Common myeloid progenitor, CD34-positive (primary cell): ENCODE data around the gene TSPAN31.
"Not testable (repeated sequence)": the region's sequence is repeated elsewhere in the genome, so short reads cannot be mapped to it uniquely, and the experiment has no call there.

Source experiments
- CTCF ChIA-PET: fragments of 350-600 bp; sonication (Branson Sonifier 250); formaldehyde crosslinking; loops from one replicate; lab custom pipeline; 2021; ENCODE audit warnings: antibody characterized with exemption; lab: Charles Lee
- POLR2A ChIA-PET: fragments of 350-600 bp; sonication (Branson Sonifier 250); formaldehyde crosslinking; loops from one replicate; lab custom pipeline; 2021; ENCODE audit warnings: antibody characterized with exemption; lab: Charles Lee
- DNase-seq, 3 donors: peaks; one replicate each; pipeline versions ENCODE4 v3.0.0 to v3.0.0-alpha.2; 2013
- H3K27ac ChIP-seq, 2 experiments: 1 replicate in 1 of 2; 2 replicates in 1 of 2; pipeline ENCODE4 v1.7.0; 2013; ENCODE audit warnings: inconsistent platforms in 2 of 2, low read length in 2 of 2, mild to moderate bottlenecking in 2 of 2, low read depth in 1 of 2, moderate library complexity in 1 of 2; ENCODE audit not compliant: severe bottlenecking in 2 of 2, insufficient read depth in 1 of 2, poor library complexity in 1 of 2
- H3K27me3 ChIP-seq, 5 experiments: replicated peaks in 2 of 5; 1 replicate in 3 of 5; 2 replicates in 2 of 5; pipeline versions ENCODE4 v1.6.1 to v1.7.0; 2013; ENCODE audit warnings: low read length in 4 of 5, mild to moderate bottlenecking in 2 of 5, moderate library complexity in 2 of 5, inconsistent platforms in 1 of 5; ENCODE audit not compliant: insufficient read depth in 5 of 5, control insufficient read depth in 4 of 5
- H3K36me3 ChIP-seq, 4 experiments: 1 replicate in 2 of 4; 2 replicates in 2 of 4; pipeline versions ENCODE4 v1.6.1 to v1.7.0; 2013; ENCODE audit warnings: low read length in 3 of 4, control low read depth in 1 of 4, mild to moderate bottlenecking in 1 of 4; ENCODE audit not compliant: control insufficient read depth in 4 of 4, insufficient read depth in 4 of 4
- H3K4me1 ChIP-seq, 4 experiments: 1 replicate in 3 of 4; 2 replicates in 1 of 4; pipeline versions ENCODE4 v1.6.1 to v1.7.1; 2013; ENCODE audit warnings: low read length in 3 of 4, mild to moderate bottlenecking in 3 of 4, control low read depth in 1 of 4, inconsistent platforms in 1 of 4, moderate library complexity in 1 of 4; ENCODE audit not compliant: control insufficient read depth in 4 of 4, insufficient read depth in 4 of 4; ENCODE audit errors: control extremely low read depth in 1 of 4
- H3K4me3 ChIP-seq, 7 experiments: 1 replicate in 4 of 7; 2 replicates in 3 of 7; pipeline versions ENCODE4 v1.5.1 to v1.7.0; 2013; ENCODE audit warnings: mild to moderate bottlenecking in 7 of 7, low read length in 6 of 7, moderate library complexity in 6 of 7, inconsistent platforms in 2 of 7, low read depth in 2 of 7, control low read depth in 1 of 7; ENCODE audit not compliant: insufficient read depth in 4 of 7, control insufficient read depth in 1 of 7; ENCODE audit errors: extremely low read depth in 1 of 7
- H3K9me3 ChIP-seq, 5 experiments: 1 replicate in 4 of 5; 2 replicates in 1 of 5; pipeline versions ENCODE4 v1.6.1 to v1.7.1; 2013; ENCODE audit warnings: low read length in 4 of 5, mild to moderate bottlenecking in 2 of 5, inconsistent platforms in 1 of 5, low read depth in 1 of 5, moderate library complexity in 1 of 5; ENCODE audit not compliant: control insufficient read depth in 4 of 5, insufficient read depth in 2 of 5; ENCODE audit errors: control extremely low read depth in 1 of 5
- WGBS: methylation state at CpG from one replicate; pipeline ENCODE4 v1.1.5; 2013; ENCODE audit not compliant: insufficient coverage; 5-methylcytosine and 5-hydroxymethylcytosine counted together

The TSPAN31 gene

GRCh38 chr12:57772429-57773322, 27.8 kb downstream of the TSPAN31 start, which contains the start of gene EEF1AKMT3:
Gene EEF1AKMT3 (plus strand): TSS chr12:57772614. CDS start chr12:57772725, 111 bp downstream.
- Histone ChIP-seq H3K27me3 (peaks cover 0 to 2% (median 0%) of the 10 kb centered on the region in 5 experiments), H3K4me3 (peak within 1 kb of the TSS; percentile 86 to 96 (median 93)), H3K4me1 (peaks cover 2 to 23% (median 18%) of the 10 kb centered on the region in 4 experiments), H3K27ac (peak within 1 kb of the TSS; percentile 64 to 88), H3K9me3 (no peaks in the 10 kb centered on the region), H3K36me3 (peaks cover 5 to 25% (median 13%) of the 10 kb centered on the region in 4 experiments)
- DNase-seq: peak in 1 of 3 donors; percentile 41
- WGBS: 0% methylated on average over 56 of the region's 67 CpGs
- POLR2A ChIA-PET: interaction anchor here (0.8 to 1.5 kb wide), 4 partner anchors 10 to 21 kb away, joined by 3 to 8 read pairs (median 4); partner anchors contain the start of genes CDK4, MARCHF9 and TSFM
- CTCF ChIA-PET: interaction anchor here (0.6 to 10.4 kb wide), 4 partner anchors 8 to 60 kb away, joined by 3 to 74 read pairs (median 6); partner anchors contain the start of gene TSFM

DNA sequence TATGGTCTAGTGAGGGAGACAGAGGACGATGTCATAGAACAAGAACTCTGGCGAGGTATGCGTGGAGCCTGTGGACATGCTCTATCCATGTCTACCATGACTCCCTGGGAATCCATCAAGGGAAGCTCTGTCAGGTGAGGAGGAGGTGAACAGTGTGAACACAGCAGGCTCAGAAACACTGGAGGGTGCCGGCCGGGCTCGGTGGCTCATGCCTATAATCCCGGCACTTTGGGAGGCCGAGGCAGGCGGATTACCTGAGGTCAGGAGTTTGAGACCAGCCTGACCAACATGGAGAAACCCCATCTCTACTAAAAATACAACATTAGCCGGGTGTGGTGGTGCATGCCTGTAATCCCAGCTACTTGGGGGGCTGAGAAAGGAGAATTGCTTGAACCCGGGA, 29.8 kb downstream of the TSPAN31 start:
- POLR2A ChIA-PET, H3K27me3 ChIP-seq, H3K9me3 ChIP-seq, H3K4me3 ChIP-seq, H3K27ac ChIP-seq, DNase-seq: not testable (repeated sequence)
- CTCF ChIA-PET: interaction anchor here (2.5 to 10.4 kb wide), 2 partner anchors 13 to 18 kb away, joined by 15 to 74 read pairs; no protein-coding TSS in a partner anchor
- Histone ChIP-seq H3K4me1 (peaks cover 2 to 23% (median 18%) of the 10 kb centered on the region in 4 experiments), H3K36me3 (peaks cover 3 to 12% (median 4%) of the 10 kb centered on the region in 4 experiments)
- no CpG with 5 or more reads among the region's 11 CpGs for WGBS

DNA sequence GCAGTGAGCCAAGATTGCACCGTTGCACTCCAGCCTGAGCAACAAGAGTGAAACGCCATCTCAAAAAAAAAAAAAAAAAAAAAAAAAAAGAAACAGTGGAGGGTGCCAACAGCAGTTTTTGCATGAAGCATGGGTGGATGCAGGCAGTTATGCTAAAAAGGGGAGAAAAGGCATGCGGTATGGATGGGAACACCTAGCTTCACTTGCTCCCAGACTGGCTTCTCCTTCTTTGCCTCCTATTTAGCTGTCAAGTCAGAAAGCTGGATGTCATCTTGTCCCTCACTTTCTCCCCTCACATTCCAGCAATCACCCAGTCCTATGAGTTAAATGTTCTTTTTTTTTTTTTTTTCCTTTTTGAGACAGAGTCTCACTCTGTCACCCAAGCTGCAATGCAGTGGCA, 30.2 kb downstream of the TSPAN31 start:
- POLR2A ChIA-PET: no interaction called here
- 100% methylated on average over 1 of the region's 3 CpGs for WGBS
- no peak overlapping the region for H3K27ac ChIP-seq
- peaks cover 2 to 23% (median 18%) of the 10 kb centered on the region in 4 experiments for H3K4me1 ChIP-seq
- no peaks in the 10 kb centered on the region for H3K9me3 ChIP-seq
- DNase-seq: no peak
- peaks cover under 1 to 13% (median 2%) of the 10 kb centered on the region in 4 experiments for H3K36me3 ChIP-seq
- no peaks in the 10 kb centered on the region for H3K27me3 ChIP-seq
- CTCF ChIA-PET: interaction anchor here (2.5 to 10.4 kb wide), 2 partner anchors 13 to 18 kb away, joined by 15 to 74 read pairs; no protein-coding TSS in a partner anchor
- H3K4me3 ChIP-seq: no peak overlapping the region

- WGBS: 100% methylated on average over 3 of the region's 4 CpGs
- no peak for DNase-seq
- peaks cover 0 to 14% (median 2%) of the 10 kb centered on the region in 4 experiments for H3K36me3 ChIP-seq
These were observed 30.9 kb downstream of the TSPAN31 start for GRCh38 chr12:57775563-57776246.

GRCh38 chr12:57776247-57776587, 31.4 kb downstream of the TSPAN31 start:
- no peak overlapping the region for H3K27ac ChIP-seq

More at GRCh38 chr12:57775563-57776246, 30.9 kb downstream of the TSPAN31 start:
- no peaks in the 10 kb centered on the region for H3K9me3 ChIP-seq
- peaks cover 2 to 28% (median 20%) of the 10 kb centered on the region in 4 experiments for H3K4me1 ChIP-seq
- H3K4me3 ChIP-seq: no peak overlapping the region
- ChIA-PET CTCF (interaction anchor here (2.5 to 10.4 kb wide), 2 partner anchors 14 to 19 kb away, joined by 15 to 74 read pairs; no protein-coding TSS in a partner anchor), POLR2A (no interaction called here)
- H3K27ac ChIP-seq: no peak overlapping the region
- H3K27me3 ChIP-seq: no peaks in the 10 kb centered on the region

GRCh38 chr12:57777367-57777766, 32.5 kb downstream of the TSPAN31 start:
- H3K4me3 ChIP-seq: no peak overlapping the region
- peaks cover 9 to 33% (median 23%) of the 10 kb centered on the region in 4 experiments for H3K4me1 ChIP-seq
- no peaks in the 10 kb centered on the region for H3K27me3 ChIP-seq
- ChIA-PET POLR2A (no interaction called here), CTCF (interaction anchor here (0.9 to 10.4 kb wide), 3 partner anchors 11 to 25 kb away, joined by 3 to 74 read pairs (median 6); no protein-coding TSS in a partner anchor)
- peaks cover 0 to 12% (median 2%) of the 10 kb centered on the region in 4 experiments for H3K36me3 ChIP-seq
- no peaks in the 10 kb centered on the region for H3K9me3 ChIP-seq
- no peak overlapping the region for H3K27ac ChIP-seq
- 97% methylated on average over 4 of the region's 7 CpGs for WGBS
- DNase-seq: no peak

More at GRCh38 chr12:57776247-57776587, 31.4 kb downstream of the TSPAN31 start:
- Histone ChIP-seq H3K36me3 (peaks cover 0 to 12% (median 2%) of the 10 kb centered on the region in 4 experiments), H3K27me3 (no peaks in the 10 kb centered on the region), H3K4me3 (no peak overlapping the region), H3K4me1 (peaks cover under 1 to 28% (median 20%) of the 10 kb centered on the region in 4 experiments), H3K9me3 (no peaks in the 10 kb centered on the region)
- DNase-seq: no peak
- 92% methylated on average over 2 of the region's 2 CpGs for WGBS
- POLR2A ChIA-PET: no interaction called here
- CTCF ChIA-PET: interaction anchor here (2.5 to 10.4 kb wide), 2 partner anchors 14 to 19 kb away, joined by 15 to 74 read pairs; no protein-coding TSS in a partner anchor
